Measurements from ENCODE around the gene RND3.

RND3 gene

DNA sequence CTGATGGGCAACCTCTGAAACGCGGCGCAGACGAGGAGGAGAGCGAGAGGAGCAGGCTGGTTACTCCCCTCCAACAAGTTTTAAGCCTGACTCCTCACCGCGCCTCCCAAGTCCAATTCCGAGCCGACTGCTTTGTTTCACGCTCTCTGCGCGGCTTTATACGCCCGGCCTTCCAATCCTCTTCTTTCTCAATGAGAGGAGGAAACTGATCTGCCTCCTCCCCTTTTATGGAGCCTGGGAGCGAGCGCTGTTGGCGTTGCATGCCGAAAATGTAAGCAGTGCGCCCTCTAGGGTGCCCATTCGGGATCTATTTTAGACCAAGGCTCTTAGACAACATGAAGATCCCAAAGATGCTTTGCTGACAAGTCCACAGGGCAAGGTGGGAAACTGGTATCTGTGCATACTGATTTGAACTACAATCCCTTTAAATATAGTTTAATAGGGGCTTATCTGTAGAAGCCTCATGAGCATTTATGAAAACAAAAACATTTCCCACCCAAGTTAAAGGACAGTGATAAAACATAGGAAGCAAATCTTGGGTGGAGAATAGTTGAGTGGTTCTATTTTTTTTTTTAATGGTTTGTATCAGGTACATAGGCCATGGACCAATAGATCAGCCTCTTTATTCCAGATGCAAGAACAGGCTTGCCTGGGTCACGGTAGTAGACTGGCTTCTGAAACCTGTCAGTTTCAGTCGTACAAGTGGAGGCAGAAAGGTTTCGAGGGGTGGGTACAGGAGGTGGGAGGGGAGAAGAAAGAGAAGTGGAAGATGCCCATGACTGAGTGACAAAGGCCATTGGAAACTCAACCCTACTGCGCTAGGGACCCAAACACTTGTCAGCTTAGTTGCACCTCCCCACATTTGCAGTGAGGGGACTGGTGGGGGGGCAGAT is at the start of gene RND3:
Gene RND3, minus strand, starts transcription at position 131 of the 893 bp plus-strand sequence. CDS start 250 bp downstream, outside the sequence.
- DNase-seq = peak; percentile 17

- DNase-seq = no peak
These were observed 47.7 kb upstream of the RND3 start for GRCh38 chr2:150535176-150535575.

DNA sequence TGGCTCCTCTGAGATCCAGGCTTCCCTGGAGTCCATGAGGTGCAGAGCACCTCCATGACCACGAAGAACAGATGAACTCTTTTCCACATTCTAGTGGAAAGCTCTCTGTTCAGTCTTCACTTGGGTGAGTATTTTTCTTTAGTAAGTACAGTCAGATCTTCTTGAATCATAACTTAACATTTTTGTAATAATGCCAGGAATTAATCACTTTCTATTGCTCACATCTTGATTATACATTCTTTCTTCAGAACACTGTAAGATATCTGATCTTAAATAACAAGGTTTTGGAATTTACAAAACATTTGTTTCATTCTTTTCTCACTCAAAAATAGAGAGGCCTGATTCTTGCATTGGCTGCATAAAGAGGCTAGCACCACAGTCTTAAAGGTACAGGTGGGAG is 45.4 kb upstream of the RND3 start:
- DNase-seq = no peak

DNA sequence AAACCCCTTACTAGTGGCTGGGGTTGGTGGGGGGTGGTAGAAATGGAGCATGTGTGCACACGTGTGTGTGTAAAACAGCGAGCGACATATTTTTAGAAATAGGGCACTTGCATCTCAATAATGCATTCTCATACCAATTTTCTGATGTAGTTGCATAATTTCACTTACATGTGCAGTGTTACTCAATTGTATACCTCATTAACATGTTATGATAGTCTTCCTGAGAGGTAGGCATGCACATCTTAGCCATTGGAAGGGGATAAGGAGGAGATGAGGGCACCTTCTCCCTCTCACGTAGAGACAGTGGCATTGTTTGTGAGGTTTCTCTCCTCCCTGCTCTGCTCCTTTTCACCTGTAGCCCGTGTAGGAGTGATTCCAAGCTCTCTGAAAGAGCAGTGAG is 44.6 kb upstream of the RND3 start:
- DNase-seq = no peak

DNA sequence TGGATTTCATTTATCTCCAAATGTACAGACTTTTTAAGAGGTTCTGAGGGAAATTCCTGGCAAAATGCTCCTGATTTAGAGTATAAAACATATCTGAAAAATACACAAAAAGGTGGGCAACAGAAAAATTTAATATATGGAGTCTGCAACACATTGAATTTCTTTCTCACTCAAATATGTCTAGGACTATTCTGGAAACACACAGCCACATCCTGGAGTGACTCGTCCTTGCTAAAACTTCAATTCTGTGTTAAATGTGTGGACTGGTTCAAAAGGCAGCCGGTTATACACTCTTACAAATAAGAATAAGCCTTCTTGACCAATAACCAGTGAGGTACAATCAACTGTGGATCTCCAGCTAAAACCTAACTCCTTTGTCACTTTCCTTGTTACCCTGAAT is 44.1 kb upstream of the RND3 start:
- DNase-seq = no peak

GRCh38 chr2:150530168-150530567 is 42.7 kb upstream of the RND3 start:
- no peak for DNase-seq

GRCh38 chr2:150528861-150529801 is 41.7 kb upstream of the RND3 start:
- DNase-seq = no peak

- DNase-seq = no peak
These were observed 39.4 kb upstream of the RND3 start for GRCh38 chr2:150526827-150527226.

DNA sequence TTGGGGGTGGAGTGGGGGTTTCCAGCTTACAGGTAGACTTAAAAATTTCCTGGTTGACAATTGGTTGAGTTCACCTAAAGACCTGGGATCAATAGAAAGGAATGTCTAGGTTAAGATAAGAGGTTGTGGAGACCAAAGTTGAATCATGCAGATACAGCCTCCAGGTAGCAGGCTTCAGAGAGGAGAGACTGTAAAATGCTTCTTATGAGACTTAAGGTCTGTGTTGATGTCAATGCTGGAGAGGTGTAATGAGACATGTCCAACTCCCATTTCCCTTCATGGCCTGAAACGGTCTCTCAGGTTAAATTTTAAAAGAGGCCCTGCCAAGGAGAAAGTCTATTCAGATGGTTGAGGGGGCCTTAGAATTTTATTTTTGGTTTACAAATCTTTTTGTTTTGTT is 38.5 kb upstream of the RND3 start:
- DNase-seq = no peak

DNA sequence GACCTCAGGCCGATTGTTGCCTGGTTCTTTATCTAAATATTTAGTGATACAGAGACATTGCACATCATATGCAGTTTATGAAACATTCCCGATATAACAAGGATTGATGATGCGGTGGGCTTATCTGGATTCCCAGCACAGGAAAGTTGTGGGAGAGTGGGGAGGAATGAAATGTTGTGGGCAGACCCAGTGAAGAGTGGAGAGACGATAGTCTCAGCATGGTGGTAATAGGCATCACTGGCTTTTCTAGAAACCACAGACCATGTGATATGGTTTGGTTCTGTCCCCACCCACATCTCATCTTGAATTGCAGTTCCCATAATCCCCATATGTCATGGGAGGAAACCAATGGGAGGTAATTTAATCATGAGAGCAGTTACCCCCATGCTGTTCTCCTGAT is 34.8 kb upstream of the RND3 start:
- DNase-seq = no peak

DNA sequence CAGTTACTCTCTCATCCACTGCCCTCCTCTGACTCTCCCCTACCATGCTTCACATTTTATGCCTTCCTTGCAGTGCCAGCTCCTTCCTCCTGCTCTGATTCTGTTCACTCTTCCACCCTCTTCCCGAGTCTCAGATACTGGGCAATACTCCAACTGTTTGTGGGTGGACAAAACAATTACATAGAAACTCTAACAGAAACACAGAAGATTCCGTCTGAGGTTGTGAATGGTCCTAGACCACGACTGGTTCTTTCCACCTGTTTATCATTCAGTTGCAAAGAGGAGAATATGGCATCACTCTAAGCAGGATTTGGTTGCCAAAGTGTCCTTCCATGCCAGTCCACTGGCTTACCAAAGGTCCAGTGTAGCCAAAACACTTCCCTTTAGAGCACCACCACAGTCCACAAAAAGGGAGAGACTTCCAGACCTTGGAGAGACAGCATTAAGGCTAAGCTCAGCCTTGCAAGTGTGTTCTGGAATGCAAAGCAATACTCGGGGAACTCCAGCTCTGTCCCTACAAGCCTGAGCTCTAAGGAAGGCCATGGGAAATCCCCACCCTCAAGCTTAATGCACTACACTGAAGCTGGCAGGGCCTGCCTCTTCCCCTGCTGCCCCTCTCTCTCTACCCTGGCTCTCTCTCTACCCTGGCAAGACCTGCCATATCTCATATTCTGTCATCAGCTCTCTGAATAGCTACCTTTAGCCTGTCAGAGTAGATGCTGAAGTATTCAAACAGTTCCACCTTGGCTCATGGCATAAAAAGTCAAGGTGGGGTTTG is 33.6 kb upstream of the RND3 start:
- DNase-seq = no peak

- DNase-seq = no peak
These were observed 32.6 kb upstream of the RND3 start for GRCh38 chr2:150520033-150520432.

DNA sequence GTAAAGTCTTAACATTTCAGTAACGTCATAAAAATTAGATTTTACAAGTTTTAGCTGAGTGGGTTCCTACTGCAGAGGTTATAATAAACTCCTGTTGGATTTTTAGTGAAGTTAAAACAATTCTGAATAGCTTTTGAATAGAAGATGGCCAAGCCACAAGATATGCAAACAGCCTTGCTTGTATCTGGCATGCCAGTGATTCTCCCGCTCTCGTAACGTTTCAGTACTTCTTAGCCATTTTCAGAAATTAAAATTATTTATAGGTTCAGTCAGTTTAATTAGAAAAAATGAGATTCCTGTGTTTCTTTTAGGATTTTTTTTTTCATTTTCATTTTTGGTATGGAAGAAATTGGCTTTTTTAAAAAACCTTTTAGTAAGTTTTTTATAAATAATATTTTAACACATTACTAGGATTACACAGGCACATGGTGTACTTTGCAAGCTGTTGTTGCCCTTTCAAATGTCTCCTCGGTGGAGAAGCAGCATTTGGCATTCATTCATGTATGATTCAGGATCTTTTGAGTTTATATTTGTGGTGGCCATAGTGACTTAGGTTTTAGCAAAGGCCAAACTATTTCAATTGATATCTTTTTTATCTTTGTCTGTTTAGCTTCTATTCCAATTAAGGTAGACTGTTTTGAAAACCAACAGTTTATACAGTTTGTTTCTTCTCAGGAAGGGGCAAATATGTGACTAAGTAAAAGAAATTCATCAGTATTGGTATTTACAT is 30.6 kb upstream of the RND3 start:
- DNase-seq = no peak

- DNase-seq = no peak
These were observed 26.2 kb upstream of the RND3 start for GRCh38 chr2:150513647-150514046.

DNA sequence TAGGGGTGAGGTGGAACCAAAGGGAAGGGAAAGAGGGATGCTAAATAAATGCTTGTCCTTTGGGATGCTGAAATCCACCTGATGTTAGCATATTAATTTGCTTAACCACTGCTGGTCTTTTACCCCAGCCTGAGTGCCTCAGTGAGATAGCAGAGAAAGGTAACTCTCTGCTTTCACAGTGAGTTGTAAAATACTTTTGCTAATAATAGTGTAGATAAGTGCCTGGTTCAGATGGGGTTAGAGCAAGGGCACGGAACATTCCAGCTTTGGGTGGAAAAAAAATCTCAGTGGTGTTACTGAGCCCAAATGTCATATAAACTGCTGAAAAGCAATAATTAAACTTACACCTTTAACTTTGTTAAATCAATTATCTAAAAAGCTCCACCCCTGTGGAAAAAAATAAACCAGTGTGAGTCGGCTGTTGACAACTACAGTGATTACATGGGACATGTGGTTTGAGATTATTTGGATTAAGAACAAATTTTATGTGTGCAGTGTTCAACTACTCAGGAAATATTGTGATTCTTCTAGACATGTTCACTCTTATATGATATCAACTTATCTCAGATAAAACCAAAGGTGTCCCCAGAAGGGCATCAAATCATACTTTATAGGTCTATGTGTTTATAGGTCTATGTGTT is 21.1 kb upstream of the RND3 start:
- DNase-seq = no peak

GRCh38 chr2:150507071-150507470 is 19.6 kb upstream of the RND3 start:
- no peak for DNase-seq

GRCh38 chr2:150505178-150505577 is 17.7 kb upstream of the RND3 start:
- no peak for DNase-seq

GRCh38 chr2:150495993-150496627 is 8.6 kb upstream of the RND3 start:
- no peak for DNase-seq

DNA sequence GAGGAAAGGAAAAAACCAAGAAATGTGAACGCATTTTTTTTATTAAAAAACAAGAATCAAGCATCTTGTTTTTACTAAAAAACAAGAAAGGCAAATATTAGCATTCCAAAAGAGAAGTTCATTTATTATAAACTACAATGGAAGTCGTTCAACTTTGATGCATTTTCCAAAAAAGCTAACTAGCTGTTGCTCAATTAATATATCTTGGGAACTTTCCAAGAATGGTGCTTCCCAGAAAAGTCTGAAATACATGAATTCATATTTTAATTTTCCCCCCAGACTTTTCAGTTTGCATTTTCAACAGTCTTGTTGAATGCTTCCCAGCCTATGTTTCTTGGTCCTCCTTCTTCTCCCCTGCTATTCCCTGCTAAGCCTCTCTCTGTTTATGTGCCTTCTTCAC is 7.5 kb upstream of the RND3 start:
- no peak for DNase-seq

- no peak for DNase-seq
These were observed 6.9 kb upstream of the RND3 start for GRCh38 chr2:150494234-150494945.

DNA sequence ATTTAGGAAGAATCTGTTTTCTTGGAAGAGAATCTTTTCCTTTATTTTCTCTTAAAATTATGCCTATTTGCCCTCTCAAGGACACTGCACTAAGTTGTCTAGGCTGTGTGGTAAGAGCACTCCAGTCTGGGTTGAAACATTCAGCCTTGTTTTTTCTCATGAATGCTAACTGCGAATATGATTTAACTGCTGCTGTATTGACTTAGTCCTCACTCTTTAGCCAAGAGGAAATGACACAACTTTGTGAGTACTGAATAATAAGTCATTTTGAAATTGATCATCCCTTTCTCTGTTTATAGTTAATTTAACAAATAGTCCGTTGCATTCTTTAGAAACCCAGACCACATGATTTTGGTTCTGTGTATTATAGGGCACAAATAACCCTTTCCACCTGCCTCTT is 4.5 kb upstream of the RND3 start:
- DNase-seq = no peak
